Lung microvascular endothelial cell (primary cell): ENCODE measurements around the gene CSTF1. TPM values are rescaled to one million over a fixed set of nuclear protein-coding genes. Genes with fewer than 3 reads are reported as not detected.
"Not testable (repeated sequence)": the region's sequence is repeated elsewhere in the genome, so short reads cannot be mapped to it uniquely, and the experiment has no call there.

ENCODE experiments used
- DNase-seq, 2 donors: peaks; one replicate each; pipeline versions ENCODE4 v3.0.0 to v3.0.0-alpha.2; 2010; ENCODE audit warnings: low read depth in 2 of 2
- total RNA-seq: library from RNA; depleted of rRNA; stranded (reverse); fragments of >200 nt; gene quantifications from 2 replicates; pipeline ENCODE4 v1.2.1, GENCODE V29; 2014

The CSTF1 gene
- total RNA-seq, 1 donor from 2014 or later = 21.6 TPM

DNA sequence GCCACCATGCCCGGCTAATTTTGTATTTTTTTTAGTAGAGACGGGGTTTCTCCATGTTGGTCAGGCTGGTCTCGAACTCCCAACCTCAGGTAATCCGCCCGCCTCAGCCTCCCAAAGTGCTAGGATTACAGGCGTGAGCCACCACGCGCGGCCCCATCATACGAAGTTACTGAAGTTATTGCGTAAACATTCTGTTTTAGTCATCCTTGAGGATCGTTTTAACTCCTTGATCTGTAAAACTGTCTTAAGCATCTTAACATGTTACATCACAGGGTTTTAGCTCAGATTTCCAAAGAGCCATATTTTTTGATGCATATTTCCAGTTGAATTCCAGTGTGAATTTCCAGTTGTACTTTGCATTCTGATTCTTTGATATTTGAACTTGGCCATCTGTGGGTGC, 12.9 kb downstream of the CSTF1 start:
- DNase-seq = not testable (repeated sequence)

DNA sequence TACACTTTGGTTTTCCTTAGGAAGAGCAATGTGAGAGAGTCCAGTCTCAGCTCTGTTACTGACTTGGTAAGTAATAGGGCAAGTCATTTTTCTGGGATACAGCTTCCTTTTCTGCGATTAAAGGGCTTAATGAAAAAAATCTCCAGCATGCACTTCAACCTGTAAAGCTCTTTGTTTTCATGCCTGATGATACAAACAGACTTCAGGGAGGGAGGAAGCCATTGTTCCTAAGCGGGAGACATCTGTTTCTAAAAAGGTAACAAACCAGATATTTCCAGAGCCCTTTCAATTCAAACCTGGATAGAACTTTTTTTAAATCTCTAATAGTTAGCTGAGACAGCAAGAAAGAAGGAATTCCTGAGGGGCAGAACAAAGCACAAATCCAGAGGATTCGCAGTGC, 14.5 kb downstream of the CSTF1 start:
- DNase-seq = no peak

DNA sequence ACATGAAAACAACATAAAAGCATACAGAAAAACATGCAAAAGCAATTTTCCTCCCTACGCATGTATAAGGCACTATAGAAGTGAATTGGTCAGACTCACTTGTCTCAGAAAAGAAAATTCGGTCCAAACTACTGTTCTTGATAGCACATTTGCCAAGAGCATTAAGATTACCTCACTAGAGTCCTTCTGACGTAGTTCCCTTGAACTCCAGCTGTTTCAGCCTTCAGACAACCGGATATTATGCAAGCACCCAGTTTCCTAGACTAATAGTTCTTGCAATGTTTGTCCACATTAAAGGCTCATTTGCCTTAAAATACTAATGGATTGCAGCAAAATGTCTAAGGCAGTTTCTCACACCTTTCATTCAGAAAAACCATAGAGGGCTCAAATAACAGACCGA, 17.1 kb downstream of the CSTF1 start:
- DNase-seq = no peak

DNA sequence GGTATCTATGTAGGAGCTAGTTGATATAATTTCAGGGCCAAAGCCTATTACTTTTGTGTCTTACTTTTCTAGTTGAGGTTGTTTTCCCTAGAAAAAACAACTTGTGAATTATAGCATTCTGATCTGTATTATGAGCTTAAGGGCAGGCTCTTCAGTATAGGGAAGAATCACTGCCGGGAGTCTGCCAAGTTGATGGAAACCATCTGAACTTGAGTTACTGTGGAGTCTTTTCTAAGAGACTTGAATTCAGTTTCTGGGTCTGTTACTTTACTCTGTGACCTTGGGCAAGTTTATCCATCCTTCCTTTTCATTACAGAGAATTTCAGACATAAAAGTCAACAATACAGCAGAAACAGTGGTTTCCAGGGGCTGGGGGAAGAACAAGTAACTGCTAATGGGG, 17.5 kb downstream of the CSTF1 start:
- no peak for DNase-seq

DNA sequence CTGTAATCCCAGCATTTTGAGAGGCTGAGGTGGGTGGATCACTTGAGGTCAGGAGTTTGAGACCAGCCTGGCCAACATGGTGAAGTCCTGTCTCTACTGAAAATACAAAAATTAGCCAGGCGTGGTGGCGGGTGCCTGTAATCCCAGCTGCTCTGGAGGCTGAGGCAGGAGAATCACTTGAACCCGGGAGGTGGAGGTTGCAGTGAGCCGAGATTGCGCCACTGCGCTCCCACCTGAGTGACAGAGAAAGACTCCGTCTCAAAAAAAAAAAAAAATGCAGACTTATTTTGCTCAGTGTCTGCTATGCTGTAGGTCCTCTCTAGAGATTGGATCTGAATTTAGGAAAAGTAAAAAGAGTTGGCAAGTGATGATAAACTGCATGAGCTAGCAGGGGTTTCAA, 18.8 kb downstream of the CSTF1 start:
- DNase-seq = not testable (repeated sequence)

DNA sequence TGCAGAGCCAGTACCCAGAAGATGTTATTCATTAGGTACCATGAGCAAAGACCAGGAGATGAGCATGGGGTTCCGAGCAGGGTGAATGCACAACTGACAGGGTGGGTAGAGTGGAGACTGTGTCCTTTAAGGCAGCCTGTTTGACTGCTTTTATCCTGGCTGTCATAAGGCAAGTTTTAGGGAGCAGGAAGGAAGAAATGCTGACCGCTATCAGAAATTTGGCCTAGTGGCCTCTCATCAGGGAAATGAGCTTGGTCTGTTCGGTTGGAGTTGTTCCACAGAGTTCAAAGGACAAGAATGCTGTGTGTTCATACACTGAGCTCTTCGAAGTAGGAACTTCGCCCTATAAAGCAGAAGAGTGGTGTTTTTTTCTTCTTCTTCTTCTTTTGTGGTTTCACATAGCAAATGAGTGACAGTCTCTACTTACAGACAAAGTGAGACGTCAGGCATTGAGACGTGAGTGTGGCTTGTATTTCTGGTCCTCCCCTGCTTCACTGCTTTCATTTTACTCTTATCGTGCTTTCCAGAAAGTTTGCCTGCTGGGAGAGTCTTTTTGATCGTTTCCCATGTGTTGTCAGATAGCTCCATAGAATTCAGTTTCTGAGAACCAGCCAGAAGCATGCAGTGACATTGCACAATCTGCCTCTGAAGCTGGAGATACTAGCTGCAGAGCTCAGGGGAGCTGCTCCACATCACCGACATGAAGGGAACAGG, 19.5 kb downstream of the CSTF1 start, which contains the start of gene CASS4:
Gene CASS4 (plus strand): TSS at position 502 of the 714 bp plus-strand sequence. CDS start 199 bp downstream, at position 701.
- DNase-seq = peak; percentile 38 to 59

DNA sequence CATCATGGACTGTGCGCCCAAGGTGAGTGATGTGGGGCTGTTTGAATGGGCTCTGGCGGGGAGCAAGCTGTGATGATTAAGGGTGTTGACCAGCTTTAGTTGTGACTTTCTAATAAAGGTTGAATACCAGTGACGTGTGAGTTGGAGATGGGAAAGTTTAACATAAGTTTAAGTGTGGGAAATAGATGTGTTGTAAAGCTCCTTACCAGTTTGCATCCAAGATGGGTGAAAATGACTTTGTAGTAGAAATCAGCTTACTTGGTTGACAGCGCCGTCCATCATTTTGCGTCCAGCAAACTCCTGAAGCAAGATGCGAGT, 20.0 kb downstream of the CSTF1 start:
- no peak for DNase-seq

DNA sequence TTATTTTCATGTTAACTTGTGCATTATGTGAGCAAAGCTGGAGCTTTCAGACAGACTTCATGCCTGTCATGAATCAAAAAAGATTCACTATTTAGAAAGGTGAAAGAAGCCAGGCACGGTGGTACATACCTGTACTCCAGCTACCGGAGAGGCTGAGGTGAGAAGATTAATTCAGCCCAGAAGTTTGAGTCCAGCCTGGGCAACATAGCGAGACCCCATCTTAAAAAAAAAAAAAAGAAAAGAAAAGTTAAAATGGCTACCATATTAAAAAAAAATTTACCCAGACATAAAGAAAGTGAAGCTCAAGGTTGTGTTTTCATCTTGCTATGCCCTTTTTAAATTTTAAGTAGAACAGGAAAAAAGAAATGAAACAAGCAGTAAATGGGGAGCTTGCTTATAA, 20.5 kb downstream of the CSTF1 start:
- no peak for DNase-seq

DNA sequence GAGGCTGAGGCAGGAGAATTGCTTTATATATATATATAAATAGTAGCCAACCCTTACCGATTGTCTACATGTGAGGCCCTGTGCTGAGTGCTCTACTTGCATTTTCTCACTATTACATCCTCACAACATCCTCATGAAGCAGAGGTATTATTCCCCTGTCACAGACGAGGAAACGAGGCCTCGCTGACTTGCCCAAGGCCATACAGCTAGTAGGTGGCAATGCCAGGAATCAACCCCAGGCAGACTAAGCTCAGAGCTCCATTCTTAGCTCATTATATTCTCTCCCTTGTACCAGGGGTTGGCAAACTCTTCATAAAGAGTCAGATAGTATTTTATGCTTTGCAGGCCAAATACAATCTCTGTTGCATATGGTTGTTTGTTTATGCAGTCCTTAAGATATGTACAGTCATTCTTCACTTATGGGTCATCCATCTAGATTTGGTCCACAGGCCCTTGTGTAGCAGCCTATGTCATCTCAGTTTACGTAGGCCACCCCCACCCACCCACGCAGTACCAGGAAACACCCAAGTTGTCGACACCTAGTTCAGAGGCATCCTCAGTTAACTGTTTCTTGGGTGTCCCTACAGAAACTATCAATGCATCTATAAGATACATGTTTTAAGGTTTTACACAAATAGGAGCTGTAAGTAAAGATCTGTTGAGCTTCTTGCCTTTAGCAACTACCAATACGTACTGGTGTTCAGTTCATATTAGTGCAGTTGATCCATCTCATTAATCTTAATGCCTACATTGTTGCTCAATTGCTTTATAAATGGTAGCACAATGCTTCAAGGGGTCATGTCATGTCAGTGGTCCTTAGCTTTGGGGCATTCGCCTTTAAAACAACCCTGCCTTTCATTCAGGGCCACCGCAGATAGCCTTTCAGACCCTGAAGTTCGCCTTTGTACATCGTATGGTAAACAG, 22.7 kb downstream of the CSTF1 start:
- DNase-seq = no peak

DNA sequence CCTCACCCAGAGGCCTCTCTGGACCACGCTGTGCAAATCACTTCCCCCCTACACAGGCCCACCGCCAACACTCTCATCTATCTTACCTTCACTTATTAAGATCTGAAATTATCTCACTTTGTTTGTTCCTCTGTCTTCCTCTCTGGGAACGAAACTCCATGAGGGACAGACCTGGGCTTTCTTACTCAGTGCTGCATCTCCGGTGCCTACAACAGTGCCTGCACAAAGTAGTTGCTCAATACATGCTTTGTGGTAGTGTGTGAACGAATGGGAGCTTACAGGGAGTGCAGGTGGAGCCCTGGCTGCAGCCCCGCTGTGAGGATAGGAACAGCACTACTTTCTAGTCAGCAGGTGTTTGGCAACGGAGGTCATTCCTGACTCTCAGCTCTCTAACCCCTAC, 25.0 kb downstream of the CSTF1 start:
- no peak for DNase-seq

DNA sequence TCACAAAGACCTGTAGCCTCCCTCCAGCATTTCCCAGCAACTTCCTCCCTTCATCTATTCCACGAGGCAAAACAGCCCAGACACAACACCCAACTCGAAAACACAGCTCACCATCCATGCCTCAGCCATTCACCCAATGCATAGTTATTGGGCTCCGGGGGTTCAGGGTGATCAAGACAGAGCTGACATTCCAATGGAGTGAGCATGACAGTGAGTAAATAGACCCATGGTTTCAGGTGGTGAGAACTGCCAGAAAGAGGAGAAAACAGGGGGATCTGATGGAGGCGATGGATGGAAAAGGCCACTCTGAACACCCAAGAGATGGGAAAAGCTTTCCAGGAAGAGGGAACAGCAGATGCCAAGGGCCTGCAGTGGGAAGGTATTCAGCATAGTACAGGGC, 25.5 kb downstream of the CSTF1 start:
- DNase-seq = no peak

DNA sequence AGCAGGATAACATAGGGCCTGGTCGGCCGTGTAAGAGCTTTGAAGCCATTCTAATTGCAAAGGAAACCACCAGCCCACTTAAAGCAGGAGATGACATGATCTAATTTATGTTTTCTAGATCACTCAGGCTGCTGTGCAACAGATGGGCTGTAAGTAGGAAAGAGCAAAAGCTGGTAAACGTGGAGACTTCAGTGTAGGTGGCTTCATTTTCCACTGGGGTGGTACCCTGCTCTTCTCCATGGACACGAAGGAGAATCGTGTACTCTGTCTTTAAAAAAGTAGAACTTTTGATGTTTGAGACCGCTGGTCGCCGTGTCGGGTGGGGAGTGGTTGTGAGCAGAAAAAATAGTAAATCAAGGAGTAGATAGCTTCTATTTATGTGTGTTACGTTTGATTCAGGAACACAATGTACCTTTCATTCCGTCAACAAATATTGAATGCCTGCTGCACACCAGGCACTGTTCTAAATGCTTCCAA, 26.0 kb downstream of the CSTF1 start:
- peak in 1 of 2 donors; percentile 44 for DNase-seq

DNA sequence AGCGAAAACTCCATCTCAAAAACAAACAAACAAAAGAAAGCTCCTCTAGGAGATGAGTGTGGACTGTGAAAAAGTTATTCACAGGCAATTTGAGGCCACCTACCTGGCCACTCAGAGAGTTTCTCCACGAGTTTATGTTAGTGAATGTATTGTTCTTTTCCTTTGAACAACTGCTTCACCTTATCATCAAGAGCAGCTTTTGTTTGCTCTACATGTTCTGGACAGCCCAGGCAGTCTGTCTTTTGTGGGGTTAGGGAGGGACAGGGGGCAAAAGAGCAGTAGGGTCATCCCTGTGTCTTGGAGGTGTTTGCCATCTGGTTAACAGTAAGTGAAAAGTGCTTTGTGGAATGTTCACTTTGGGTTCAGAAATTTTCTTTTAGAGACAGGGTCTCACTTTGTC, 27.6 kb downstream of the CSTF1 start:
- DNase-seq = no peak

DNA sequence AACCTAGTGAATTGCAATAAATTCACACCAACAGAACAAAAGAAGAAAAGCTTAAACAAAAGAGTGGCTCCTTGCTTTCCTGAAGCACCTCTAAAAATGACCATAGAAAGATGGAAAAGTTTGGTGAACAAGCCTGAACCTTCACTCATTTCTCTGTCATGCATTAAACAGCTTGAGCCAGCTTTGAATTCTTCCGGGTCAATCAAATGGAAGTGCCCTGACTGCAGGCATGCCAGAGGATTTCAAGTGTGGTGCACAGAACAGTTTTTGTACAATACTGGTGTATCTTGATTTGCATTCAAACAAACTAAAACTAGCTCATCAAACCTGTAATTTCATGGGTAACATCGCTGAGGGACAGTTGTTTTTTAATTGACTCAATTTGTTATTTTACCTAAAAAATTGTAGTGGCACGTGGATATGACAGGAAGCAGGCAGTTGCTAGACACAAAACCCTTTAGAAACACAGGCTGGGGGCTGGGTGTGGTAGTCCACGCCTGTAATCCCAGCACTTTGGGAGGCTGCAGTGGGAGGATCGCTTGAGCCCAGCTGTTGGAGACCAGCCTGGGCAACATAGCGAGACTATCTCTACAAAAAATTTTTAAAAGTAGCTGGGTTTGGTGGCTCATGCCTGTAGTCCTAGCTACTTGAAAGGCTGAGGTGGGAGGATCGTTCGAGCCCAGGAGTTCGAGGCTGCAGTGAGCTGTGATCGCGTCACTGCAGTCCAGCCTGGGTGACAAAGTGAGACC, 28.7 kb downstream of the CSTF1 start:
- DNase-seq = peak in 1 of 2 donors; percentile 36

DNA sequence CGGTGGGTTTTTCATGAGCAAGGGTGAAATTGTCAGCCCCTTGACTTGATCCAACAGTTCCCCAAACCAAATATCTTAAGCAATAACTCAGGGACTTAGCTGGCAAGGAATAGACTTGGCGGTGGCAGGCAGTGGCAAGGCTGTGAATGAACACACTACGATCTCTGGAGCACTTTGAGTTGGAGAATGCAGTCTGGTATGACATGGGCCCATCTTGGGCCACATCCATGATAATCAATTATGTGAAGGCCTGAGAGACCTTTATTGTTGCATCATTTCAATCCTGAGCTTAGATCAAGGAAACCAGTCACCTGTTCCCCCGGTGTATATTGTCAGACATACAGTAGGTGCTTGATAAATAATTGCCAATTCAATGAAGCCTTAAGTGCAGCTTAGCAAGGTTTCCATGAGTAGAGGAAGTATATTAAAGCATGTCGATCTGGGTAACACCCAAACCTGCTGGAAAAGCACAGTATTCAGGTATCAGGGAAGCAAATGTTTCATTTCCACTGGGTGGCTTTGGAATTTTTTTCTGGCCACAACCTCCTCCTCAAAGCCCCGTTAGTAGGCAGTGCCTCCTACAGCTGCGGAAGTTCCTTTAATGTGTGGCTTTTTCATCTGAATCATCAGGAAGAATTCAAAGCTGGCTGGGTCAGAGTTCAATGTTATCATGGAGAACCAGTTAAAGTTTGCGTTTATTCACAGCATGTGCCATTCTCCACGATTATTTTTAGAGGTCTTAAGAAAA, 29.8 kb downstream of the CSTF1 start:
- peak; percentile 57 to 85 for DNase-seq

DNA sequence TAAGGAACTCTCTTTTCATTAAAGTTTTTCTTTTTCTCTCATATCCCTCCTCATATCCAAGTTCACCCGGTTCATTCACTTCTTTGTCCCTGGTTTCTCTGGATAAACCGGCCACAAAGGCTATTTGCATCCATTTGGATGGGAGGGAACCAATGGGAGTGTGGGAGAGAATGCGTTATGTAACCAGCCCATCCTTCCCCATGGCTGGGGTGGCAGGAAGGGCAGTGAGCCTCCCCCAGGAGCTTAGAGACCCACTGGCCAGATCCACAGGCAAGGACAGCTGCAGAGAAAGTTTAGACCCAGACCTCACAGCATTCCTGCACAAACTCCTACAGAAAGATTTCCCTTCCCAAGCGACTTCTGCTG, 30.4 kb downstream of the CSTF1 start:
- no peak for DNase-seq

DNA sequence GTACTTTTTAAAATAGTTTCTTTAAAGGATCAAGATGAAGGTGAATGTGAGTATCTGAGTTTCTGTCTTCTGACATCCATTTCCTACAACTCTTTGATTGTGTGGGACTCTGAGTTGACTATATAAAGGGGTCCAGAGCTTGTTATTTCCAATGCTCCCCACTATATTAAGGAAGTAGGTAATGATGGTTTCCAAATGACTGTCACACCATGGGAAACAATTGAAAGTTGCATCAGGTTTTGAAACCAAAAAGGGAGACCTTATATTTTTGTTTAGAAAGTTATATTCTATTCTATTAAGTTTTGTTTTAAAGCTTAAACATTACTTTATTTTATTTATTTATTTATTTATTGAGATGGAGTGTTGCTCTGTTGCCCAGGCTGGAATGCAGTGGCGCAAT, 30.8 kb downstream of the CSTF1 start:
- DNase-seq = no peak

DNA sequence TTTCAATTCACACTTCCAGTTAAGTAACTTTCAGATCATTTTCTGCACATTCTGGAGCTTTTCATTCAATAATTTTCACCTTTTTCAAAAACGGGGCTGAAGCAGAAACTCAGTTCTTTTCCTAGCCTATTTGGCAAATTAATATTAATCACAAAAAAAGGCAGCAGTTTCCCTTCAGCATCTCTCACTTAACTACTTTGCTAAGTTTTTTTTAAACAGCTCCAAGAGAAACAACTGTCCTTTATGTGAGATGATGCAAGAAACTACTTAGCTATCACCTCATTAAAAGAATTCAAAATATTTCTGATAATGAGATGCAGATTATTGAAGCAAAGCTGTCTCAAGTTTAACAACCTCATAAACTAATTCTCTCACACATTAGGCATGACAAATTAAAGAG, 31.4 kb downstream of the CSTF1 start:
- no peak for DNase-seq

DNA sequence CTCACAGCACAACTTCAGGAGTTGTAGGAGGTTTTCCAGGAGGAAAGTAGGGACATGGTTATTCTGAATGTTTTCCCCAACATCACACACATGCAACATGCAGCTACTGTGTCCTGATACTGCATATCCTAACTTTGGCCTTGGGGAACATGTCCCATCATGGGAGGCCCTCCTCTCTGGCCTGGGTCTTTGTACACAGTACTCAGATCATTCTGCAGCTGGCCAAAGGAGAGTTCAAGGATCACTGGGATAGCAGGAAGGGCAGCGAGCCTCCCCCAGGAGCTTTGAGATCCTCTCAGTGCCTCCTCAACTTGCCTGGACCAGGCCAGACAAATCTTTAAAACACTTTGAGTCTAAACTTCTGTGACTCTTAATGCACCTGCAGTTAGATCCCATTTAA, 32.5 kb downstream of the CSTF1 start:
- no peak for DNase-seq

DNA sequence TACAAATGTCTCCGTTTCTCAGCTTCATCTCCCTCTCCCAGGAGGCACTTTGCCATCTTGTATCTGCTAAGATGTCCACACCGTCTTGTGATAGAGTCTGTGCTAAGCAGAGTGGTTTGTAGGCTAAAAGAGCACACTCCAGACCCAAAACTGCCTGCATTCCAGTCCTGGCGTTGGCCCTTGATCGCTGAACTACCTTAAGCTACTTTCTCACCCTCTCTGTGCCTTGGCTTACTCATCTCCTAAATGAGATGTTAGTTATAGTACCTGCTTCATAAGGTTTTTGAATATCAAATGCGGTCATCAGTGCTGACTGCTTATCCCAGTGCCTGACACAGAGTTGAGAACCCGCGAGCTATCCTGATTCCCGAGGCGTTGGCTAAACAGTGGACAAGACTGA, 33.6 kb downstream of the CSTF1 start:
- DNase-seq = no peak

DNA sequence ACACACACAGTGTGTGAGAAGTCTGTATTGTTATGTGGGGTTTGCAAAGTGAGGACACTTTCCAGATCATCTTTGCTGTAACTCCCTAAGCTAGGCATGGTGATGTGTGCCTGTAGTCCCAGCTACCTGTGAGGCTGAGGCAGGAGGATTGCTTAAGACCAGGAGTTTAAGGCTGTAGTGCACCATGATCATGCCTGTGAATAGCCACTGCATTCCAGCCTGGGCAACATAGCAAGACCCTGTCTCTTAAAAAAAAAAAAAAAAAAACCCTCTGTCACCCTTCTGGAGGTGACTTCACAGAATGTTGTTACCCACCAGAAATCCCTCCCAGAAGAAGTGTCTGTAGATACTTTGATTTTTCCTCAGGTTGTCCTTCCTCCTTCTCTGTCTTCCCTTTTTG, 34.5 kb downstream of the CSTF1 start:
- no peak for DNase-seq
